H1 (cell line): ENCODE measurements around the gene SEC23IP. TPM values are rescaled to one million over a fixed set of nuclear protein-coding genes. Genes with fewer than 3 reads are reported as not detected.

Source experiments
- CEBPB ChIP-seq: IDR thresholded peaks from 2 replicates; pipeline ENCODE4 v1.6.1; 2012; ENCODE audit warnings: low read depth, low read length
- EGR1 ChIP-seq: IDR thresholded peaks from 2 replicates; pipeline ENCODE4 v1.6.1; 2011; ENCODE audit warnings: low read depth, low read length, borderline replicate concordance
- HDAC2 ChIP-seq, 2 experiments: fragments of 300-600 bp in 1 of 2; sonication (generic) in 1 of 2; IDR thresholded peaks; 2 replicates each; pipeline ENCODE4 v1.6.1; 2011 to 2012; ENCODE audit warnings: low read depth in 2 of 2, low read length in 2 of 2, mild to moderate bottlenecking in 2 of 2, moderate library complexity in 2 of 2, borderline replicate concordance in 1 of 2, inconsistent platforms in 1 of 2
- RFX5 ChIP-seq: IDR thresholded peaks from 2 replicates; pipeline ENCODE4 v1.6.1; 2011; ENCODE audit warnings: low read depth, low read length, improper control_type of control experiment, borderline replicate concordance
- RNF2 ChIP-seq: fragments of 200-900, 300-1000 bp; sonication (generic); IDR thresholded peaks from 2 replicates; pipeline ENCODE4 v1.7.1; 2016; ENCODE audit warnings: borderline replicate concordance, low read depth, mild to moderate bottlenecking, antibody characterized with exemption, low read length; ENCODE audit not compliant: poor library complexity, severe bottlenecking; ENCODE audit errors: missing control alignments
- SAP30 ChIP-seq: fragments of 300-600 bp; sonication (generic); IDR thresholded peaks from 2 replicates; pipeline ENCODE4 v1.7.1; 2012; ENCODE audit warnings: low read length, moderate library complexity, mild to moderate bottlenecking, inconsistent platforms; ENCODE audit not compliant: insufficient read depth, insufficient replicate concordance
- SIX5 ChIP-seq: IDR thresholded peaks from 2 replicates; pipeline ENCODE4 v1.6.1; 2011; ENCODE audit warnings: mild to moderate bottlenecking, low read depth, low read length
- SP2 ChIP-seq: IDR thresholded peaks from 2 replicates; pipeline ENCODE4 v1.6.1; 2012; ENCODE audit warnings: mild to moderate bottlenecking, low read length, inconsistent platforms
- TCF12 ChIP-seq: IDR thresholded peaks from 2 replicates; pipeline ENCODE4 v1.6.1; 2011; ENCODE audit warnings: low read depth, mild to moderate bottlenecking, low read length
- polyA plus RNA-seq, 7 experiments: library from polyadenylated mRNA; depleted of rRNA in 3 of 7; stranded (reverse) in 5 of 7; unstranded in 2 of 7; fragments of >200 nt in 5 of 7; fragments of 200-250 nt in 2 of 7; gene quantifications; 1 replicate in 5 of 7; 2 replicates in 1 of 7; 4 replicates in 1 of 7; pipeline versions ENCODE4 v1.2.1 to v1.2.3, GENCODE V29; 2011 to 2013; ENCODE audit warnings: missing spikeins in 2 of 7, mixed read lengths in 2 of 7
- total RNA-seq: library from RNA; stranded (reverse); fragmentation: NEBNext Ultra II Directional; extraction: Animal tissue kit (Norgen Biotek cat#: 25700); gene quantifications from 2 replicates; pipeline ENCODE4 v1.2.1, GENCODE V29; 2021
- TF ChIP-seq, protein P1 (sequence below): IDR thresholded peaks from 2 replicates; pipeline ENCODE4 v1.6.1; 2011; ENCODE audit warnings: low read depth, mild to moderate bottlenecking, low read length; ENCODE audit not compliant: insufficient read depth

Gene SEC23IP
- total and polyA plus RNA-seq, 2 of the 8 experiments (the other 6 are each of a cell fraction or from before 2014, with no cell fraction given) = 29.0 to 105 TPM

DNA sequence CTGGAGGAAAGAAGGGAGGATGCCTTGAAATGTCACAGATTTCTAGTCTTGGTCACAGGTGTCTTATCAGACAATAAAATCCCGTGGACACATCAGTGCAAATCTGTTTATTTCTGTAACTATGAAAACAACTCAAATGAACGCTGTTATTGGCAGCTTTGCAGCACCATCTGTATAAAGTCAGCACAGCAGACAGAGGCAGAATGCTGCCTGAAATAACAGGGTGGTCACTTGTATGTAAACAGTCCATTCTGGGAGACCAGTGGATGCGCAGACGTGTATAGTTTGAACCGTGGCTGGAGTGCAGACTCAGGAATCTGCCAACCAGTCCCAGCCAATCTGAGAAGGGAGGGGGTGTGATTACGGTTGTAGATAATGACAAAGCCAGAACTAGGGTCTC is 54.8 kb downstream of the SEC23IP start (continued):
- TF ChIP-seq, protein P1, sequence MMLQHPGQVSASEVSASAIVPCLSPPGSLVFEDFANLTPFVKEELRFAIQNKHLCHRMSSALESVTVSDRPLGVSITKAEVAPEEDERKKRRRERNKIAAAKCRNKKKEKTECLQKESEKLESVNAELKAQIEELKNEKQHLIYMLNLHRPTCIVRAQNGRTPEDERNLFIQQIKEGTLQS = no peak
- TF ChIP-seq EGR1 (no peak), TCF12 (no peak), RFX5 (no peak), SP2 (no peak), SAP30 (no peak), SIX5 (no peak), HDAC2 (IDR thresholded peaks at IDR 0.05; ENCODE audit: borderline replicate concordance in 1 of 2, low read depth in 2 of 2, low read length in 2 of 2) (no peak), CEBPB (no peak), RNF2 (no peak)
